Astrocyte of the spinal cord (primary cell): ENCODE data around the gene MED13L.

ENCODE experiments used
- DNase-seq: peaks from one replicate; pipeline ENCODE4 v3.0.0; 2011; ENCODE audit warnings: low read depth, low spot score
- H3K4me3 ChIP-seq: 2 replicates; pipeline ENCODE4 v1.5.1; 2011; ENCODE audit warnings: low read depth, mild to moderate bottlenecking, low read length, moderate library complexity
- CTCF ChIP-seq: IDR thresholded peaks from 2 replicates; pipeline ENCODE4 v1.5.1; 2012; ENCODE audit warnings: low read depth, mild to moderate bottlenecking, low read length, inconsistent platforms
- in situ Hi-C: cut with HindIII; loops from 2 replicates; pipeline ENCODE4 v1.10.0; 2017; ENCODE audit warnings: low sequenced_read_pairs

The MED13L gene

GRCh38 chr12:116216022-116216756 is 61.3 kb downstream of the MED13L start:
- no peak for TF ChIP-seq CTCF
- no peak for DNase-seq
- H3K4me3 ChIP-seq, result no peak overlapping the region
- in situ Hi-C loops, result no loop called here

- in situ Hi-C loops, result no loop called here
- no peak for TF ChIP-seq CTCF
- DNase-seq, result no peak
- H3K4me3 ChIP-seq, result no peak overlapping the region
These were observed 62.5 kb downstream of the MED13L start for GRCh38 chr12:116215023-116215422.

GRCh38 chr12:116213885-116214527 is 63.5 kb downstream of the MED13L start:
- TF ChIP-seq CTCF, result no peak
- in situ Hi-C loops, result no loop called here
- no peak for DNase-seq
- H3K4me3 ChIP-seq, result no peak overlapping the region

GRCh38 chr12:116213014-116213413 is 64.5 kb downstream of the MED13L start:
- no peak overlapping the region for H3K4me3 ChIP-seq
- DNase-seq, result no peak
- TF ChIP-seq CTCF, result no peak
- in situ Hi-C loops, result no loop called here

- no peak overlapping the region for H3K4me3 ChIP-seq
- in situ Hi-C loops, result no loop called here
- TF ChIP-seq CTCF, result no peak
- DNase-seq, result no peak
These were observed 66.7 kb downstream of the MED13L start for GRCh38 chr12:116210762-116211161.

- in situ Hi-C loops, result no loop called here
- no peak for TF ChIP-seq CTCF
- DNase-seq, result peak; percentile 53
- no peak overlapping the region for H3K4me3 ChIP-seq
These were observed 67.4 kb downstream of the MED13L start for GRCh38 chr12:116210131-116210530.
